Transverse colon (tissue), 4 donors: ENCODE results near the gene GTF2A2. TPM values are rescaled to one million over a fixed set of nuclear protein-coding genes. Genes with fewer than 3 reads are reported as not detected.
"Not testable (repeated sequence)": the region's sequence is repeated elsewhere in the genome, so short reads cannot be mapped to it uniquely, and the experiment has no call there.

Experiments used
- DNase-seq: peaks from one replicate; pipeline ENCODE4 v3.0.0-alpha.2; 2019
- H3K27ac ChIP-seq, 4 donors: fragments of 200-600 bp; sonication (generic); 2 replicates each; pipeline ENCODE4 v1.5.1; 2016 to 2018; ENCODE audit warnings: inconsistent platforms in 4 of 4
- H3K27me3 ChIP-seq: fragments of 200-600 bp; sonication (generic); 2 replicates; pipeline ENCODE4 v1.5.1; 2017; ENCODE audit warnings: inconsistent platforms
- H3K36me3 ChIP-seq, 4 donors: fragments of 200-600 bp; sonication (generic); 2 replicates each; pipeline ENCODE4 v1.5.1; 2017 to 2019; ENCODE audit warnings: inconsistent platforms in 4 of 4
- H3K4me1 ChIP-seq, 4 donors: fragments of 200-600 bp; sonication (generic); 2 replicates each; pipeline ENCODE4 v1.5.1; 2017 to 2020; ENCODE audit warnings: inconsistent platforms in 4 of 4
- H3K4me3 ChIP-seq, 4 donors: fragments of 200-600 bp; sonication (generic); 1 replicate in 1 of 4; 2 replicates in 3 of 4; pipeline versions ENCODE4 v1.5.1 to v1.6.1; 2017 to 2019; ENCODE audit warnings: inconsistent platforms in 4 of 4
- H3K9me3 ChIP-seq, 2 donors: fragments of 200-600 bp; sonication (generic); 2 replicates each; pipeline ENCODE4 v1.5.1; 2017 to 2019; ENCODE audit warnings: inconsistent platforms in 2 of 2
- CTCF ChIP-seq, 5 experiments: fragments of 200-600 bp in 3 of 5; fragments of 450-650 bp in 2 of 5; sonication (generic) in 3 of 5; IDR thresholded peaks; 1 replicate in 2 of 5; 2 replicates in 3 of 5; pipeline ENCODE4 v1.5.1; 2016 to 2017; ENCODE audit warnings: antibody characterized with exemption in 5 of 5, inconsistent platforms in 3 of 5, mild to moderate bottlenecking in 2 of 5, moderate library complexity in 1 of 5
- EP300 ChIP-seq: sonication (generic); formaldehyde crosslinking; IDR thresholded peaks from one replicate; pipeline ENCODE4 v1.6.1; 2017; ENCODE audit warnings: antibody characterized with exemption, low read depth
- POLR2A ChIP-seq: fragments of 450-650 bp; IDR thresholded peaks from one replicate; pipeline ENCODE4 v1.6.1; 2016; ENCODE audit warnings: antibody characterized with exemption, mild to moderate bottlenecking, moderate library complexity
- POLR2AphosphoS5 ChIP-seq, 3 donors: sonication (generic); formaldehyde crosslinking; IDR thresholded peaks; one replicate each; pipeline ENCODE4 v1.6.1; 2016; ENCODE audit warnings: antibody characterized with exemption in 3 of 3
- WGBS, 2 donors: methylation state at CpG; one replicate each; pipeline ENCODE4 v1.1.5; 2018; ENCODE audit warnings: low coverage in 1 of 2; 5-methylcytosine and 5-hydroxymethylcytosine counted together
- in situ Hi-C, 4 donors: fragments of 200-750 bp; cut with MboI; loops; one replicate each; pipeline versions ENCODE4 v1.15.0 to v1.15.1; 2017; ENCODE audit warnings: low sequenced_read_pairs in 3 of 4, low pct_ligation_motif_present in 1 of 4, low pct_unique_long_range_greater_than_20kb in 1 of 4
- intact Hi-C: fragments of 100-400 bp; cut with DNase I; formaldehyde crosslinking; loops from one replicate; pipeline ENCODE4 v1.15.1; 2023; ENCODE audit warnings: low total_unique reads
- total RNA-seq, 4 donors: library from RNA; depleted of rRNA; stranded (reverse); fragments of >200 nt; gene quantifications; one replicate each; pipeline ENCODE4 v1.1.0, GENCODE V29; 2016

Gene GTF2A2
- total RNA-seq, 4 donors from 2014 or later, result 4.4 to 27.7 (median 17.8) TPM

GRCh38 chr15:59646277-59646676, 11.0 kb downstream of the GTF2A2 start:
- in situ Hi-C loops, result loop anchor here in 1 of 4 donors (25.0 kb wide), 1 partner anchor 684 kb away; no protein-coding TSS in a partner anchor
- H3K36me3 ChIP-seq, result peaks cover 0 to 36% (median 14%) of the 10 kb centered on the region in 4 donors
- H3K4me3 ChIP-seq, result no peak overlapping the region
- peaks cover 0 to 6% (median 2%) of the 10 kb centered on the region in 4 donors for H3K4me1 ChIP-seq
- no peak overlapping the region for H3K27ac ChIP-seq
- no peaks in the 10 kb centered on the region for H3K9me3 ChIP-seq
- TF ChIP-seq POLR2AphosphoS5 (IDR thresholded peaks at IDR 0.05) (no peak), POLR2A (no peak), EP300 (no peak), CTCF (IDR thresholded peaks at IDR 0.05) (no peak)
- H3K27me3 ChIP-seq, result no peaks in the 10 kb centered on the region
- 97 to 100% methylated on average over 1 of the region's 1 CpG for WGBS, 2 donors
- no peak for DNase-seq
- intact Hi-C loops, result no loop called here

GRCh38 chr15:59645812-59646211, 11.5 kb downstream of the GTF2A2 start:
- H3K36me3 ChIP-seq, result peaks cover 0 to 34% (median 13%) of the 10 kb centered on the region in 4 donors
- H3K27me3 ChIP-seq, intact Hi-C loops, H3K4me1 ChIP-seq, H3K4me3 ChIP-seq, H3K27ac ChIP-seq, DNase-seq, H3K9me3 ChIP-seq: not testable (repeated sequence)
- 93 to 99% methylated on average over 6 to 9 of the region's 9 CpGs for WGBS, 2 donors
- in situ Hi-C loops, result loop anchor here in 1 of 4 donors (25.0 kb wide), 1 partner anchor 684 kb away; no protein-coding TSS in a partner anchor

- Histone ChIP-seq H3K4me1 (peaks cover 0 to under 1% (median 0%) of the 10 kb centered on the region in 4 donors), H3K36me3 (peaks cover 0 to 34% (median 11%) of the 10 kb centered on the region in 4 donors), H3K9me3 (no peaks in the 10 kb centered on the region), H3K27me3 (no peaks in the 10 kb centered on the region), H3K4me3 (no peak overlapping the region), H3K27ac (no peak overlapping the region)
- WGBS, 2 donors, result 80 to 84% methylated on average over 3 to 4 of the region's 4 CpGs
- intact Hi-C loops (no loop called here), in situ Hi-C loops (loop anchor here in 1 of 4 donors (25.0 kb wide), 1 partner anchor 682 kb away; no protein-coding TSS in a partner anchor)
- TF ChIP-seq POLR2AphosphoS5 (IDR thresholded peaks at IDR 0.05), result no peak
- no peak for TF ChIP-seq POLR2A
- TF ChIP-seq CTCF (IDR thresholded peaks at IDR 0.05), result no peak
- TF ChIP-seq EP300, result no peak
- DNase-seq, result no peak
Observed at GRCh38 chr15:59644756-59645155, 12.6 kb downstream of the GTF2A2 start.

- Histone ChIP-seq H3K36me3 (peaks cover 0 to 24% (median 11%) of the 10 kb centered on the region in 4 donors), H3K27me3 (no peaks in the 10 kb centered on the region), H3K27ac (no peak overlapping the region), H3K4me1 (no peaks in the 10 kb centered on the region), H3K4me3 (no peak overlapping the region), H3K9me3 (no peaks in the 10 kb centered on the region)
- no peak for DNase-seq
- no peak for TF ChIP-seq POLR2A
- TF ChIP-seq POLR2AphosphoS5 (IDR thresholded peaks at IDR 0.05), result no peak
- TF ChIP-seq EP300, result no peak
- no peak for TF ChIP-seq CTCF (IDR thresholded peaks at IDR 0.05)
- 81 to 82% methylated on average over 2 of the region's 2 CpGs for WGBS, 2 donors
- intact Hi-C loops (no loop called here), in situ Hi-C loops (loop anchor here in 1 of 4 donors (25.0 kb wide), 1 partner anchor 680 kb away; no protein-coding TSS in a partner anchor)
Observed at GRCh38 chr15:59642351-59642750, 15.0 kb downstream of the GTF2A2 start.

- H3K9me3 ChIP-seq, DNase-seq, H3K27me3 ChIP-seq, H3K36me3 ChIP-seq, H3K4me3 ChIP-seq, H3K4me1 ChIP-seq, H3K27ac ChIP-seq, intact Hi-C loops: not testable (repeated sequence)
- in situ Hi-C loops, result loop anchor here in 1 of 4 donors (25.0 kb wide), 1 partner anchor 675 kb away; no protein-coding TSS in a partner anchor
- 86 to 97% methylated on average over 2 of the region's 2 CpGs for WGBS, 2 donors
Observed at GRCh38 chr15:59637507-59637906, 19.8 kb downstream of the GTF2A2 start.
